GM12873 (cell line): ENCODE data around the gene POLA1.

Source experiments
- CTCF ChIP-seq: IDR thresholded peaks from 2 replicates; pipeline ENCODE4 v1.5.1; 2012; ENCODE audit warnings: low read depth, mild to moderate bottlenecking, moderate library complexity, low read length, control low read depth; ENCODE audit not compliant: insufficient read depth; ENCODE audit errors: missing control alignments

The POLA1 gene

GRCh38 chrX:24696294-24696693 is 2.6 kb downstream of the POLA1 start:
- no peak for TF ChIP-seq CTCF

GRCh38 chrX:24702362-24703184 is 8.9 kb downstream of the POLA1 start:
- TF ChIP-seq CTCF = no peak

- no peak for TF ChIP-seq CTCF
These were observed 9.4 kb downstream of the POLA1 start for GRCh38 chrX:24703185-24703494.

- no peak for TF ChIP-seq CTCF
These were observed 25.1 kb downstream of the POLA1 start for GRCh38 chrX:24718771-24719170.

GRCh38 chrX:24720036-24720435 is 26.3 kb downstream of the POLA1 start:
- TF ChIP-seq CTCF = no peak

GRCh38 chrX:24728530-24728929 is 34.8 kb downstream of the POLA1 start:
- no peak for TF ChIP-seq CTCF

GRCh38 chrX:24732766-24733500 is 39.2 kb downstream of the POLA1 start:
- TF ChIP-seq CTCF = no peak
